Upper lobe of left lung (tissue), 4 donors: Measurements from ENCODE around the gene GULP1.

ENCODE experiments used
- POLR2A ChIP-seq, 4 donors: fragments of 450-650 bp; IDR thresholded peaks; one replicate each; pipeline ENCODE4 v1.5.1; 2016 to 2017; ENCODE audit warnings: antibody characterized with exemption in 4 of 4, mild to moderate bottlenecking in 2 of 4
- POLR2AphosphoS5 ChIP-seq, 2 donors: sonication (generic); formaldehyde crosslinking; IDR thresholded peaks; one replicate each; pipeline ENCODE4 v1.5.1; 2017; ENCODE audit warnings: antibody characterized with exemption in 2 of 2
- TF ChIP-seq, protein P1 (sequence below), 6 experiments: fragments of 450-650 bp in 4 of 6; fragments of 200-600 bp in 2 of 6; sonication (generic) in 2 of 6; IDR thresholded peaks; one replicate each; pipeline ENCODE4 v1.5.1; 2016 to 2019; ENCODE audit warnings: antibody characterized with exemption in 6 of 6

DNA sequence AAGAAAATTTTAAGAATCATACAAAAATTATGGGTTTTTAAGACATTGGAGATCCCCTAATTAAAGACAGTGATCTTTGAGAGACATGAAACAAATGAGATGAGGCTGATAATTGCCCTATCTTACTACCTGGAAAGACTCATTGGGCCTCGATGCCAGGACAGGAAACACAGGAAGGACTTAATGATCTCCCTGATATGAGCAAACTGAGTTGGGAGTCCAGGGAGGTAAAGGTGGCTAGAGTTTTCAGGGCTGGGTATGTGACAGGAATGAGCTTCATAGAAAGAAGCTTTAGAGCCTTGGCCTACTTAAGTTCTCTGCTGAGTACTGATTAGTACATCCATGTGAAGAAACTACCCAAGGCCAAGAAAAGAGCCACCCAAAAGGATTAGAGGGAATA lies 40.6 kb upstream of the GULP1 start:
- TF ChIP-seq, protein P1, sequence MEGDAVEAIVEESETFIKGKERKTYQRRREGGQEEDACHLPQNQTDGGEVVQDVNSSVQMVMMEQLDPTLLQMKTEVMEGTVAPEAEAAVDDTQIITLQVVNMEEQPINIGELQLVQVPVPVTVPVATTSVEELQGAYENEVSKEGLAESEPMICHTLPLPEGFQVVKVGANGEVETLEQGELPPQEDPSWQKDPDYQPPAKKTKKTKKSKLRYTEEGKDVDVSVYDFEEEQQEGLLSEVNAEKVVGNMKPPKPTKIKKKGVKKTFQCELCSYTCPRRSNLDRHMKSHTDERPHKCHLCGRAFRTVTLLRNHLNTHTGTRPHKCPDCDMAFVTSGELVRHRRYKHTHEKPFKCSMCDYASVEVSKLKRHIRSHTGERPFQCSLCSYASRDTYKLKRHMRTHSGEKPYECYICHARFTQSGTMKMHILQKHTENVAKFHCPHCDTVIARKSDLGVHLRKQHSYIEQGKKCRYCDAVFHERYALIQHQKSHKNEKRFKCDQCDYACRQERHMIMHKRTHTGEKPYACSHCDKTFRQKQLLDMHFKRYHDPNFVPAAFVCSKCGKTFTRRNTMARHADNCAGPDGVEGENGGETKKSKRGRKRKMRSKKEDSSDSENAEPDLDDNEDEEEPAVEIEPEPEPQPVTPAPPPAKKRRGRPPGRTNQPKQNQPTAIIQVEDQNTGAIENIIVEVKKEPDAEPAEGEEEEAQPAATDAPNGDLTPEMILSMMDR (IDR thresholded peaks at IDR 0.05), result no peak
- TF ChIP-seq POLR2AphosphoS5 (IDR thresholded peaks at IDR 0.05), result no peak
- no peak for TF ChIP-seq POLR2A (IDR thresholded peaks at IDR 0.05)
